ENCODE measurements around the gene TMEM97.
"Not testable (repeated sequence)": the region's sequence is repeated elsewhere in the genome, so short reads cannot be mapped to it uniquely, and the experiment has no call there.

The TMEM97 gene

GRCh38 chr17:28318759-28319597 lies at the start of gene TMEM97:
Gene TMEM97 (plus strand): TSS chr17:28319200. CDS start chr17:28319240, 40 bp downstream.
- peaks cover 23% of the 10 kb centered on the region for H3K27me3 Mint-ChIP-seq
- H3K4me1 Mint-ChIP-seq (ENCODE audit: low read depth): peaks cover 22% of the 10 kb centered on the region
- H3K36me3 Mint-ChIP-seq (ENCODE audit: low read depth): peaks cover 7% of the 10 kb centered on the region
- peak within 1 kb of the TSS; percentile 96 for H3K4me3 Mint-ChIP-seq
- H3K9me3 Mint-ChIP-seq: no peaks in the 10 kb centered on the region
- intact Hi-C loops (cut with micrococcal nuclease): loop anchor here (1.0 kb wide), 1 partner anchor 16 kb away; the partner anchor contains the start of genes IFT20 and TNFAIP1
- peak within 1 kb of the TSS; percentile 83 for H3K27ac Mint-ChIP-seq

GRCh38 chr17:28270055-28270454 lies 48.9 kb upstream of the TMEM97 start:
- peaks cover 60% of the 10 kb centered on the region for H3K27me3 Mint-ChIP-seq
- H3K4me1 Mint-ChIP-seq (ENCODE audit: low read depth): no peaks in the 10 kb centered on the region
- intact Hi-C loops (cut with micrococcal nuclease): no loop called here
- peaks cover 15% of the 10 kb centered on the region for H3K9me3 Mint-ChIP-seq
- H3K27ac Mint-ChIP-seq: no peak overlapping the region
- H3K4me3 Mint-ChIP-seq: no peak overlapping the region
- H3K36me3 Mint-ChIP-seq (ENCODE audit: low read depth): no peaks in the 10 kb centered on the region

- peaks cover 15% of the 10 kb centered on the region for H3K9me3 Mint-ChIP-seq
- no peak overlapping the region for H3K4me3 Mint-ChIP-seq
- intact Hi-C loops (cut with micrococcal nuclease): no loop called here
- peaks cover 64% of the 10 kb centered on the region for H3K27me3 Mint-ChIP-seq
- H3K4me1 Mint-ChIP-seq (ENCODE audit: low read depth): no peaks in the 10 kb centered on the region
- H3K27ac Mint-ChIP-seq: no peak overlapping the region
- no peaks in the 10 kb centered on the region for H3K36me3 Mint-ChIP-seq (ENCODE audit: low read depth)
Observed at GRCh38 chr17:28270926-28271325, 48.1 kb upstream of the TMEM97 start.

- Mint-ChIP-seq H3K36me3 (ENCODE audit: low read depth) (no peaks in the 10 kb centered on the region), H3K4me3 (no peak overlapping the region), H3K27me3 (peaks cover 69% of the 10 kb centered on the region), H3K9me3 (peaks cover 15% of the 10 kb centered on the region), H3K27ac (no peak overlapping the region), H3K4me1 (ENCODE audit: low read depth) (no peaks in the 10 kb centered on the region)
- intact Hi-C loops (cut with micrococcal nuclease): no loop called here
Observed at GRCh38 chr17:28271431-28271830, 47.6 kb upstream of the TMEM97 start.

GRCh38 chr17:28272166-28272565 lies 46.8 kb upstream of the TMEM97 start:
- Mint-ChIP-seq H3K4me3 (no peak overlapping the region), H3K27me3 (peaks cover 77% of the 10 kb centered on the region), H3K4me1 (ENCODE audit: low read depth) (no peaks in the 10 kb centered on the region), H3K9me3 (peaks cover 9% of the 10 kb centered on the region), H3K36me3 (ENCODE audit: low read depth) (no peaks in the 10 kb centered on the region), H3K27ac (no peak overlapping the region)
- intact Hi-C loops (cut with micrococcal nuclease): no loop called here

- intact Hi-C loops (cut with micrococcal nuclease); H3K4me3 Mint-ChIP-seq; H3K9me3 Mint-ChIP-seq; H3K4me1 Mint-ChIP-seq (ENCODE audit: low read depth); H3K27ac Mint-ChIP-seq; H3K36me3 Mint-ChIP-seq (ENCODE audit: low read depth): not testable (repeated sequence)
- H3K27me3 Mint-ChIP-seq: peaks cover 84% of the 10 kb centered on the region
Observed at GRCh38 chr17:28273341-28273740, 45.7 kb upstream of the TMEM97 start.

GRCh38 chr17:28274591-28275265 lies 44.3 kb upstream of the TMEM97 start:
- Mint-ChIP-seq H3K36me3 (ENCODE audit: low read depth) (no peaks in the 10 kb centered on the region), H3K4me3 (no peak overlapping the region), H3K9me3 (no peaks in the 10 kb centered on the region), H3K4me1 (ENCODE audit: low read depth) (peaks cover 8% of the 10 kb centered on the region), H3K27ac (no peak overlapping the region), H3K27me3 (peaks cover 82% of the 10 kb centered on the region)
- intact Hi-C loops (cut with micrococcal nuclease): no loop called here

- Mint-ChIP-seq H3K4me3 (no peak overlapping the region), H3K36me3 (ENCODE audit: low read depth) (no peaks in the 10 kb centered on the region), H3K9me3 (no peaks in the 10 kb centered on the region), H3K4me1 (ENCODE audit: low read depth) (peaks cover 8% of the 10 kb centered on the region), H3K27me3 (peaks cover 79% of the 10 kb centered on the region), H3K27ac (no peak overlapping the region)
- intact Hi-C loops (cut with micrococcal nuclease): no loop called here
Observed at GRCh38 chr17:28276011-28276410, 43.0 kb upstream of the TMEM97 start.

GRCh38 chr17:28279411-28279810 lies 39.6 kb upstream of the TMEM97 start:
- intact Hi-C loops (cut with micrococcal nuclease): no loop called here
- Mint-ChIP-seq H3K36me3 (ENCODE audit: low read depth) (no peaks in the 10 kb centered on the region), H3K4me1 (ENCODE audit: low read depth) (peaks cover 8% of the 10 kb centered on the region), H3K27me3 (peaks cover 71% of the 10 kb centered on the region), H3K27ac (no peak overlapping the region), H3K4me3 (no peak overlapping the region), H3K9me3 (no peaks in the 10 kb centered on the region)

- Mint-ChIP-seq H3K4me1 (ENCODE audit: low read depth) (peaks cover 8% of the 10 kb centered on the region), H3K27ac (no peak overlapping the region), H3K4me3 (no peak overlapping the region), H3K36me3 (ENCODE audit: low read depth) (no peaks in the 10 kb centered on the region), H3K9me3 (no peaks in the 10 kb centered on the region), H3K27me3 (peaks cover 64% of the 10 kb centered on the region)
- intact Hi-C loops (cut with micrococcal nuclease): no loop called here
Observed at GRCh38 chr17:28280826-28281225, 38.2 kb upstream of the TMEM97 start.

- no peak overlapping the region for H3K27ac Mint-ChIP-seq
- H3K36me3 Mint-ChIP-seq (ENCODE audit: low read depth): no peaks in the 10 kb centered on the region
- H3K4me1 Mint-ChIP-seq (ENCODE audit: low read depth): peaks cover 8% of the 10 kb centered on the region
- intact Hi-C loops (cut with micrococcal nuclease): no loop called here
- peaks cover 50% of the 10 kb centered on the region for H3K27me3 Mint-ChIP-seq
- no peaks in the 10 kb centered on the region for H3K9me3 Mint-ChIP-seq
- no peak overlapping the region for H3K4me3 Mint-ChIP-seq
Observed at GRCh38 chr17:28282596-28282995, 36.4 kb upstream of the TMEM97 start.

- Mint-ChIP-seq H3K4me1 (ENCODE audit: low read depth) (no peaks in the 10 kb centered on the region), H3K27me3 (peaks cover 37% of the 10 kb centered on the region), H3K36me3 (ENCODE audit: low read depth) (no peaks in the 10 kb centered on the region), H3K9me3 (no peaks in the 10 kb centered on the region), H3K4me3 (no peak overlapping the region), H3K27ac (no peak overlapping the region)
- intact Hi-C loops (cut with micrococcal nuclease): no loop called here
Observed at GRCh38 chr17:28285965-28286364, 33.0 kb upstream of the TMEM97 start.

- no peak overlapping the region for H3K4me3 Mint-ChIP-seq
- no peaks in the 10 kb centered on the region for H3K36me3 Mint-ChIP-seq (ENCODE audit: low read depth)
- intact Hi-C loops (cut with micrococcal nuclease): no loop called here
- peaks cover 12% of the 10 kb centered on the region for H3K4me1 Mint-ChIP-seq (ENCODE audit: low read depth)
- H3K27ac Mint-ChIP-seq: no peak overlapping the region
- no peaks in the 10 kb centered on the region for H3K9me3 Mint-ChIP-seq
- peaks cover 27% of the 10 kb centered on the region for H3K27me3 Mint-ChIP-seq
Observed at GRCh38 chr17:28290703-28291102, 28.3 kb upstream of the TMEM97 start.

GRCh38 chr17:28291780-28292330 lies 27.1 kb upstream of the TMEM97 start:
- Mint-ChIP-seq H3K4me1 (ENCODE audit: low read depth) (peaks cover 12% of the 10 kb centered on the region), H3K27me3 (peaks cover 23% of the 10 kb centered on the region), H3K9me3 (no peaks in the 10 kb centered on the region), H3K4me3 (no peak overlapping the region), H3K27ac (no peak overlapping the region), H3K36me3 (ENCODE audit: low read depth) (no peaks in the 10 kb centered on the region)
- intact Hi-C loops (cut with micrococcal nuclease): no loop called here
